Upper lobe of right lung (tissue), 1 donor: ENCODE data around the gene FGF4. TPM values are rescaled to one million over a fixed set of nuclear protein-coding genes. Genes with fewer than 3 reads are reported as not detected.

ENCODE experiments used
- ATAC-seq: fragments of 200-7000 bp; cut with Tn5 transposase; one replicate; pipeline ENCODE4 v1.9.1; 2020; ENCODE audit warnings: mild to moderate bottlenecking, moderate library complexity
- DNase-seq: peaks from one replicate; pipeline ENCODE4 v3.0.0-alpha.2; 2020
- H3K27ac ChIP-seq: fragments of 200-600 bp; one replicate; pipeline ENCODE4 v1.8.0; 2022
- H3K27me3 ChIP-seq: fragments of 200-600 bp; one replicate; pipeline ENCODE4 v1.8.0; 2022; ENCODE audit warnings: mild to moderate bottlenecking
- H3K36me3 ChIP-seq: fragments of 200-600 bp; one replicate; pipeline ENCODE4 v1.8.0; 2022
- H3K4me1 ChIP-seq: fragments of 200-600 bp; one replicate; pipeline ENCODE4 v1.8.0; 2022
- H3K4me3 ChIP-seq: fragments of 200-600 bp; one replicate; pipeline ENCODE4 v1.8.0; 2022; ENCODE audit warnings: mild to moderate bottlenecking
- H3K9me3 ChIP-seq: fragments of 200-600 bp; one replicate; pipeline ENCODE4 v1.8.0; 2022
- intact Hi-C: fragments of 100-400 bp; cut with DNase I; formaldehyde crosslinking; loops from one replicate; pipeline ENCODE4 v1.11.0; 2022
- total RNA-seq: library from RNA; stranded (reverse); fragmentation: NEBNext Ultra II Directional; extraction: Animal tissue kit (Norgen Biotek cat#: 25700); gene quantifications from one replicate; pipeline ENCODE4 v1.2.1, GENCODE V29; 2021
- TF ChIP-seq, protein P1 (sequence below): fragments of 200-600 bp; IDR thresholded peaks from one replicate; pipeline ENCODE4 v1.8.0; 2022; ENCODE audit warnings: antibody characterized with exemption
- donor health status: DM: no; HTN: yes; CAD: no; lungs with severe emphysema.

FGF4 gene
- total RNA-seq, 1 donor from 2014 or later = not detected

DNA sequence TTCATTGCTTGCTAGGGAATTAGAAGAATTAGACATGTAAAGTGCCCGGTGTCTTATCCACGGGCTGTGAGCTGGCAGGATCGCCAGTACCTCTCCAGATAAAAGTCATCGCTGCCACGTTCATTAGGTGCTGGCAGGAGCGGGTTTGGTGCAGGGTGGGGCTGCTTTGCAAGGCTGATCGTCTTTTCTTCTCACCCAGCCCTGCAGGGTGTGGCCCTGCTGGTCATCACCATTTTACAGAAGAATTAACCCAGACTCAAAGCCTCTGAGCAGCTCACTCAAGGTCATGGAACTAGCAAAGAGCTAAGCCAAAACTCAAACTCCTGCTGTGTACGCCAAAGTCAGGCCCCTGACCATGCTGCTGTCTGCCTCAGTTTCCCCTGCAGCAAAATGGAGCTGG lies 6.1 kb upstream of the FGF4 start:
- H3K9me3 ChIP-seq = no peaks in the 10 kb centered on the region
- H3K27ac ChIP-seq = no peak overlapping the region
- TF ChIP-seq, protein P1, sequence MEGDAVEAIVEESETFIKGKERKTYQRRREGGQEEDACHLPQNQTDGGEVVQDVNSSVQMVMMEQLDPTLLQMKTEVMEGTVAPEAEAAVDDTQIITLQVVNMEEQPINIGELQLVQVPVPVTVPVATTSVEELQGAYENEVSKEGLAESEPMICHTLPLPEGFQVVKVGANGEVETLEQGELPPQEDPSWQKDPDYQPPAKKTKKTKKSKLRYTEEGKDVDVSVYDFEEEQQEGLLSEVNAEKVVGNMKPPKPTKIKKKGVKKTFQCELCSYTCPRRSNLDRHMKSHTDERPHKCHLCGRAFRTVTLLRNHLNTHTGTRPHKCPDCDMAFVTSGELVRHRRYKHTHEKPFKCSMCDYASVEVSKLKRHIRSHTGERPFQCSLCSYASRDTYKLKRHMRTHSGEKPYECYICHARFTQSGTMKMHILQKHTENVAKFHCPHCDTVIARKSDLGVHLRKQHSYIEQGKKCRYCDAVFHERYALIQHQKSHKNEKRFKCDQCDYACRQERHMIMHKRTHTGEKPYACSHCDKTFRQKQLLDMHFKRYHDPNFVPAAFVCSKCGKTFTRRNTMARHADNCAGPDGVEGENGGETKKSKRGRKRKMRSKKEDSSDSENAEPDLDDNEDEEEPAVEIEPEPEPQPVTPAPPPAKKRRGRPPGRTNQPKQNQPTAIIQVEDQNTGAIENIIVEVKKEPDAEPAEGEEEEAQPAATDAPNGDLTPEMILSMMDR = no peak
- H3K27me3 ChIP-seq = peaks cover 2% of the 10 kb centered on the region
- ATAC-seq (no peak), DNase-seq (no peak)
- no peaks in the 10 kb centered on the region for H3K4me1 ChIP-seq
- no peaks in the 10 kb centered on the region for H3K36me3 ChIP-seq
- H3K4me3 ChIP-seq = no peak overlapping the region
- intact Hi-C loops = no loop called here

DNA sequence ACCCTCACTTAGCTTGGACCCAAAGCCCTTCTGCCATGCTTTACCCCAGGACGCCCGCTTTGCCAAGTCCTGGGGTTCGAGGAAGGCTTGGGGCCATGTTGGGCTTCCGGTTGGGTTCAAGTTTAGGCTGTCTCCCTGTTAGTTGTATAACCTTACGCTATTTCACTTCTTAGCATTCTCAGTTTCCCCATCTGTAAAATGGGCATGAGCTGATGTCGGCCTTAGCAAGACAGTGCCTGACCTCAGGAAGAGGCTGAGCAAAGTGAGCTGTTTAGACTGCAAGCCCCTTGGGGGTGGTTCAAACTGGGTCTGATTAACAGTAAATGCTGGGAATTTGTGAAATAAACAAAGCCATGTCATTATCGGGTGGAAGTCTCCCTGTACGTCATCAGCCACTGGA lies 3.2 kb upstream of the FGF4 start:
- Histone ChIP-seq H3K27me3 (peaks cover 31% of the 10 kb centered on the region), H3K4me3 (no peak overlapping the region), H3K27ac (no peak overlapping the region), H3K36me3 (no peaks in the 10 kb centered on the region), H3K9me3 (no peaks in the 10 kb centered on the region), H3K4me1 (no peaks in the 10 kb centered on the region)
- DNase-seq (no peak), ATAC-seq (no peak)
- TF ChIP-seq, protein P1 = no peak
- intact Hi-C loops = no loop called here

DNA sequence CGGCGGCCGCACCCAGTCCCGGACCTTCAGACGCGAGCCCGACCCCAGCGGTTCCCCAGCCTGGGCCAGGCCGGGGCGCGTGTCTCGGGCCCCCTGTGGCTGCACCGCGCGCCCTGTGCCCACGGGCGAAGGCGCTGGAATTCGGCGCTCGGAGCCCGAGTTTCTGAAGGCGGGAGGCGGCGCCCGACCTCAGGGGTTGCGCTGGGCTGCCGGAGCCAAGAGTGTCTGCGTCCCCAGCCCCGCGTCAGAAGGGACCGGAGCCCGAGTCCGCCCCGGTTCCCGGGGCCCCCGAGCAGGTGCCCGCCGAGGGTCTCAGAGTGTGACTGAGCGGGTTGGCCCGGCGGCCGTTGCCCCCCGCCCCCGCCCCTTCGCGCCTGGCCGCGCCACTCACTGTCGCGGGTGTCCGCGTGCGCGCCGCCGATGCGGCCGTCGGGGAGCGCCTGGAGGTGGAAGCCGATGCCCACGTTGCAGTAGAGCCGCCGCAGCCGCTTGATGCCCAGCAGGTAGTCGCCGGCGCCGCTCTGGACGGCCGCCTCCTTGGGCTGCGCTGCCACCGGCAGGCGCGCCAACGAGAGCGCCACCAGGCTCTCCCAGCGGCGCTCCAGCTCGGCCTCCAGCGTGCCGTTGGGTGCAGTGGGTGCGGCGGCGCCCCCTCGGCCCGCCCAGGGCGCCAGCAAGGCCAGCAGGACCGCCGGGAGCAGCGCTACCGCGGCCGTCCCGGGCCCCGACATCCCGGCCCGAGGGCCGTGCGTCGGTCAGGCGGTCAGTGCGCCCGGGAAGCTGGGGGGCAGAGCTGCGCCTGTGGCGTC lies 583 bp downstream of the FGF4 start:
- peaks cover 61% of the 10 kb centered on the region for H3K27me3 ChIP-seq
- ATAC-seq (no peak), DNase-seq (no peak)

DNA sequence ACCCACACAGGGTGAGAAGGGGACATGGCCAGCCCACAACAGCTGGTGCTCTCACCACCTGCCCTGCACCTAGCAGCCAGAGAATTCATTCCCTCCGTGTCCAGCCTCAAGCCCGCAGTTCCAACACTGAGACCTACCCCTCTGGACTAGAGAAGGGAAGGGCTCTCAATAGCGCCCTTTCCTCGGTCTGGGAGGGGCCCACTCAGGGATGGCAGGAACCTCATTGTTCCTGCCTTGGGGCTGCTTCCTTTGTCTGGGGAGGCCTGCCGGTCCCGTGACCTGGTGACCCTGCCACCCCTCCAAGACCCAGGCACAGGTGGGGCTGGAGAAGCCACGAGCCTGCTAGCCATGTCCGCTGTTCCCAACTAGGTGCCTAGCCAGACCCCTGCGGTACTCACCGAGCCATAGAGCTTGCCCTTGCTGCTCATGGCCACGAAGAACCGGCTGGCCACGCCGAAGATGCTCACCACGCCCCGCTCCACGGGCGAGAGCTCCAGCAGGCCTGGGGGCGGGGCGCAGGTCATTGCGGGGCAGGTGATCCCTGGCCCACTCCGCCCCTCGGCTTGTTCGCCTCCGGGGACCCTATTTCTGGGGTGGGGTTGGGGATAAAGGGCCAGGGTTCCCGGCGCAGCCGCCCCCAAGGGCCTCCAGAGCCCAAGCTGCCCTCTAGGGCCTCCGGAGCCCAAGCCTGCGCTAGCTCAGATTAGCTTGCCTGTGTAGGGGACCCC lies 1.4 kb downstream of the FGF4 start:
- DNase-seq (no peak), ATAC-seq (no peak)
- Histone ChIP-seq H3K27me3 (peaks cover 61% of the 10 kb centered on the region), H3K27ac (no peak overlapping the region), H3K9me3 (no peaks in the 10 kb centered on the region), H3K36me3 (no peaks in the 10 kb centered on the region), H3K4me1 (no peaks in the 10 kb centered on the region), H3K4me3 (no peak overlapping the region)
- TF ChIP-seq, protein P1 = no peak
- intact Hi-C loops = no loop called here

More for the DNA sequence above, 583 bp downstream of the FGF4 start:
- intact Hi-C loops = no loop called here
- no peak overlapping the region for H3K27ac ChIP-seq
- H3K4me1 ChIP-seq = no peaks in the 10 kb centered on the region
- TF ChIP-seq, protein P1 = no peak
- no peak overlapping the region for H3K4me3 ChIP-seq
- no peaks in the 10 kb centered on the region for H3K36me3 ChIP-seq
- H3K9me3 ChIP-seq = no peaks in the 10 kb centered on the region

DNA sequence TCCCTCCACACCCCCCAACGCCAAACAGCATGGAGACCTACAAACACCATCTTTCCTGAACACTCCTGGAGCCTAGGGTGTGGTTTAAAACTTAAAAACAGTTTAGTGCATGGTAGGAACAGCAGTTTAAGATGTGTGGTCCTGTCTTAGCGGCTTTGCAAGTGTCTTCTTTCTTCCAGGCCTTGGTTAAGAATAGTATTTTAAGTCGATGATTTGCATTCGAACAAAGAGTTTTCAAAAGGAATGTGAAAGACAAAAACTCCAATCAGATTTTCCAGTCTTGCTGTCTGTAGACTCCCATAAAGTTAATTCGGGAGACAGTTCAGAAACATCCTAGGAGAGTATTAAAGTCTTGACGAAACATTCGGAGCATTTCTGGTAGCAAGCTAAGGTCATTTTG lies 3.7 kb downstream of the FGF4 start:
- Histone ChIP-seq H3K36me3 (no peaks in the 10 kb centered on the region), H3K9me3 (no peaks in the 10 kb centered on the region), H3K27ac (no peak overlapping the region), H3K4me3 (no peak overlapping the region), H3K4me1 (no peaks in the 10 kb centered on the region), H3K27me3 (peaks cover 61% of the 10 kb centered on the region)
- ATAC-seq = no peak
- no peak for DNase-seq
- TF ChIP-seq, protein P1 = no peak
- intact Hi-C loops = no loop called here
